Uterus (tissue), 2 donors: ENCODE measurements around the gene SSX5.
"Not testable (repeated sequence)": the region's sequence is repeated elsewhere in the genome, so short reads cannot be mapped to it uniquely, and the experiment has no call there.

Experiments
- CTCF ChIP-seq, 4 experiments: fragments of 200-600 bp in 2 of 4; fragments of 450-650 bp in 2 of 4; sonication (generic) in 2 of 4; IDR thresholded peaks; one replicate each; pipeline ENCODE4 v1.5.1; 2016 to 2019; ENCODE audit warnings: antibody characterized with exemption in 4 of 4, mild to moderate bottlenecking in 2 of 4, moderate library complexity in 1 of 4
- POLR2A ChIP-seq, 2 donors: fragments of 450-650 bp; IDR thresholded peaks; one replicate each; pipeline ENCODE4 v1.6.1; 2016; ENCODE audit warnings: antibody characterized with exemption in 2 of 2, mild to moderate bottlenecking in 1 of 2, moderate library complexity in 1 of 2

- not testable (repeated sequence) for TF ChIP-seq POLR2A, CTCF (IDR thresholded peaks at IDR 0.05)
These were observed 53.9 kb downstream of the SSX5 start for GRCh38 chrX:48142697-48143096.
